GM12878 (cell line): Measurements from ENCODE around the gene SLC39A5. TPM values are rescaled to one million over a fixed set of nuclear protein-coding genes. Genes with fewer than 3 reads are reported as not detected.

ENCODE experiments used
- ATAC-seq: fragments of 200-7000 bp; cut with Tn5 transposase; 3 replicates; pipeline ENCODE4 v1.9.1; 2020; ENCODE audit warnings: mild to moderate bottlenecking, moderate library complexity
- BruUV-seq: library from RNA; stranded (reverse); fragments of 400-500 nt; replicated peaks from 2 replicates; lab custom pipeline; 2021; lab: Mats Ljungman, UMichigan
- CTCF ChIA-PET: fragments of 300-600 bp; sonication (Branson Sonifier 250); formaldehyde crosslinking; extraction: SDS; loops from one replicate; lab custom pipeline; 2021; ENCODE audit warnings: inconsistent platforms; lab: Yijun Ruan, JAX
- POLR2A ChIA-PET: fragments of 350-600 bp; formaldehyde crosslinking; extraction: SDS; loops from one replicate; lab custom pipeline; 2021; ENCODE audit warnings: inconsistent platforms; lab: Charles Lee
- RAD21 ChIA-PET: fragments of 300-600 bp; sonication (Branson Sonifier 250); formaldehyde crosslinking; loops from one replicate; lab custom pipeline; 2023; ENCODE audit warnings: antibody characterized with exemption; ENCODE audit not compliant: unreplicated experiment; lab: Charles Lee
- SMC1A ChIA-PET: fragments of 300-600 bp; sonication (Branson Sonifier 250); formaldehyde crosslinking; loops from one replicate; lab custom pipeline; 2023; ENCODE audit not compliant: unreplicated experiment, uncharacterized antibody; lab: Charles Lee
- DNase-seq: peaks from one replicate; pipeline ENCODE4 v3.0.0-alpha.2; 2011; ENCODE audit warnings: low read depth, low spot score
- FAIRE-seq: peaks from 3 replicates; lab custom pipeline; 2011; peaks lifted over from hg19 to GRCh38; lab: Jason Lieb, UNC
- H2AFZ ChIP-seq: 2 replicates; pipeline ENCODE4 v1.6.0; 2011; ENCODE audit warnings: low read depth, low read length, control low read depth; ENCODE audit not compliant: control insufficient read depth
- H3K27ac ChIP-seq: 2 replicates; pipeline ENCODE4 v1.5.1; 2011; ENCODE audit warnings: control low read depth; ENCODE audit not compliant: control insufficient read depth, insufficient read depth
- H3K27me3 ChIP-seq, 2 experiments: replicated peaks in 1 of 2; 2 replicates each; pipeline versions ENCODE4 v1.6.0 to v1.6.1; 2011; ENCODE audit warnings: low read length in 1 of 2; ENCODE audit not compliant: control insufficient read depth in 2 of 2, insufficient read depth in 2 of 2
- H3K36me3 ChIP-seq, 2 experiments: 2 replicates each; pipeline ENCODE4 v1.5.1; 2011; ENCODE audit warnings: low read length in 1 of 2; ENCODE audit not compliant: control insufficient read depth in 2 of 2, insufficient read depth in 2 of 2
- H3K4me1 ChIP-seq: 2 replicates; pipeline ENCODE4 v1.6.1; 2011; ENCODE audit warnings: mild to moderate bottlenecking, low read length, moderate library complexity, mixed read lengths; ENCODE audit not compliant: control insufficient read depth, insufficient read depth
- H3K4me2 ChIP-seq: 2 replicates; pipeline ENCODE4 v1.6.0; 2011; ENCODE audit warnings: control low read depth; ENCODE audit not compliant: control insufficient read depth, insufficient read depth
- H3K4me3 ChIP-seq: fragments of 200-600 bp; sonication (generic); 2 replicates; pipeline ENCODE4 v1.5.1; 2016
- H3K79me2 ChIP-seq: 2 replicates; pipeline ENCODE4 v1.6.0; 2011; ENCODE audit warnings: low read length; ENCODE audit not compliant: control insufficient read depth, insufficient read depth
- H3K9ac ChIP-seq: 2 replicates; pipeline ENCODE4 v1.8.0; 2011; ENCODE audit warnings: low read length, control low read depth, mixed read lengths; ENCODE audit not compliant: control insufficient read depth, insufficient read depth
- H3K9me3 ChIP-seq: replicated peaks from 3 replicates; pipeline ENCODE4 v1.5.1; 2011; ENCODE audit warnings: mild to moderate bottlenecking, low read length; ENCODE audit not compliant: control insufficient read depth, insufficient read depth
- H4K20me1 ChIP-seq: 2 replicates; pipeline ENCODE4 v1.6.0; 2011; ENCODE audit not compliant: control insufficient read depth, insufficient read depth
- BACH1 ChIP-seq: fragments of 450-650 bp; IDR thresholded peaks from 2 replicates; pipeline ENCODE4 v1.6.1; 2017; ENCODE audit warnings: mild to moderate bottlenecking, borderline replicate concordance
- CEBPB ChIP-seq, 2 experiments: fragments of 150-350 bp in 1 of 2; IDR thresholded peaks; 2 replicates each; pipeline ENCODE4 v1.6.1; 2012 to 2014; ENCODE audit warnings: low read depth in 2 of 2, low read length in 2 of 2, borderline replicate concordance in 1 of 2, inconsistent platforms in 1 of 2
- CHD2 ChIP-seq: IDR thresholded peaks from 2 replicates; pipeline ENCODE4 v1.6.1; 2011; ENCODE audit warnings: low read depth, low read length, improper control_type of control experiment, borderline replicate concordance
- EED ChIP-seq: sonication (generic); IDR thresholded peaks from 2 replicates; pipeline ENCODE4 v1.6.1; 2016; ENCODE audit warnings: antibody characterized with exemption, low read depth
- EP300 ChIP-seq, 2 experiments: fragments of 150-350 bp in 1 of 2; IDR thresholded peaks; 2 replicates each; pipeline ENCODE4 v1.6.1; 2011 to 2012; ENCODE audit warnings: low read depth in 2 of 2, low read length in 2 of 2, borderline replicate concordance in 1 of 2, improper control_type of control experiment in 1 of 2, inconsistent platforms in 1 of 2; ENCODE audit not compliant: control insufficient read depth in 1 of 2
- FOS ChIP-seq: IDR thresholded peaks from 3 replicates; pipeline ENCODE4 v1.6.1; 2011; ENCODE audit warnings: borderline replicate concordance; ENCODE audit not compliant: insufficient read length; ENCODE audit errors: extremely low read depth
- POLR2AphosphoS5 ChIP-seq: IDR thresholded peaks from 2 replicates; pipeline ENCODE4 v1.6.1; 2011; ENCODE audit warnings: mild to moderate bottlenecking, low read length, inconsistent platforms
- RAD21 ChIP-seq: IDR thresholded peaks from 2 replicates; pipeline ENCODE4 v1.6.1; 2011; ENCODE audit warnings: mild to moderate bottlenecking, low read depth, low read length, moderate library complexity; ENCODE audit not compliant: insufficient read depth
- RFX5 ChIP-seq: IDR thresholded peaks from 2 replicates; pipeline ENCODE4 v1.6.1; 2011; ENCODE audit warnings: low read depth, low read length, improper control_type of control experiment
- SRF ChIP-seq, 2 experiments: IDR thresholded peaks; 2 replicates each; pipeline ENCODE4 v1.6.1; 2011; ENCODE audit warnings: low read depth in 2 of 2, low read length in 2 of 2, mild to moderate bottlenecking in 1 of 2, moderate library complexity in 1 of 2
- ZNF384 ChIP-seq: IDR thresholded peaks from 2 replicates; pipeline ENCODE4 v1.6.1; 2012; ENCODE audit warnings: low read depth, mild to moderate bottlenecking, low read length, improper control_type of control experiment, borderline replicate concordance
- WGBS: methylation state at CpG from one replicate; pipeline ENCODE4 v1.1.6; 2016; ENCODE audit warnings: low lambda C conversion rate; ENCODE audit not compliant: insufficient replicate concordance, insufficient coverage; ENCODE audit errors: missing lambda C conversion rate; 5-methylcytosine and 5-hydroxymethylcytosine counted together
- in situ Hi-C: fragments of 300-500 bp; cut with MboI; formaldehyde crosslinking; loops from 9 replicates; pipeline ENCODE4 v1.14.3; 2018; ENCODE audit warnings: mixed read lengths
- intact Hi-C: fragments of 100-400 bp; cut with micrococcal nuclease; formaldehyde crosslinking; loops from one replicate; pipeline ENCODE4 v1.14.2; 2022; ENCODE audit not compliant: unreplicated experiment
- polyA plus RNA-seq, 11 experiments: library from polyadenylated mRNA; depleted of rRNA in 4 of 11; unstranded in 6 of 11; stranded (reverse) in 5 of 11; fragments of >200 nt; fragmentation: Nextera tagmentation in 4 of 11; fragmentation: Illumina TruSeq in 1 of 11; extraction: Ambion mirVana in 4 of 11; extraction: Trizol in 1 of 11; gene quantifications; 1 replicate in 1 of 11; 2 replicates in 10 of 11; pipeline versions ENCODE4 v1.2.1 to v1.2.3, GENCODE V29; 2011 to 2016; ENCODE audit warnings: inconsistent platforms in 2 of 11, missing spikeins in 2 of 11, low read depth in 1 of 11
- total RNA-seq, 4 experiments: library from RNA; depleted of rRNA in 3 of 4; stranded (reverse); fragments of >200 nt in 3 of 4; fragmentation: Illumina TruSeq in 1 of 4; extraction: Trizol in 1 of 4; gene quantifications; 2 replicates each; pipeline versions ENCODE4 v1.2.1 to v1.2.3, GENCODE V29; 2013 to 2021
- TF ChIP-seq, protein P1 (sequence below): fragments of 450-650 bp; IDR thresholded peaks from 2 replicates; pipeline ENCODE4 v1.6.1; 2016; ENCODE audit warnings: mild to moderate bottlenecking
- TF ChIP-seq, protein P2 (sequence below): fragments of 450-650 bp; IDR thresholded peaks from 2 replicates; pipeline ENCODE4 v1.6.1; 2017; ENCODE audit warnings: mild to moderate bottlenecking, low read depth, inconsistent platforms; ENCODE audit not compliant: poor library complexity, severe bottlenecking
- TF ChIP-seq, protein P3 (sequence below): fragments of 450-650 bp; IDR thresholded peaks from 2 replicates; pipeline ENCODE4 v1.6.1; 2017; ENCODE audit warnings: mild to moderate bottlenecking, moderate library complexity

SLC39A5 gene
- total and polyA plus RNA-seq, 10 of the 15 experiments (the other 5 are each of a cell fraction or from before 2014, with no cell fraction given): 0.15 to 0.56 (median 0.15) TPM; not detected in 7

DNA sequence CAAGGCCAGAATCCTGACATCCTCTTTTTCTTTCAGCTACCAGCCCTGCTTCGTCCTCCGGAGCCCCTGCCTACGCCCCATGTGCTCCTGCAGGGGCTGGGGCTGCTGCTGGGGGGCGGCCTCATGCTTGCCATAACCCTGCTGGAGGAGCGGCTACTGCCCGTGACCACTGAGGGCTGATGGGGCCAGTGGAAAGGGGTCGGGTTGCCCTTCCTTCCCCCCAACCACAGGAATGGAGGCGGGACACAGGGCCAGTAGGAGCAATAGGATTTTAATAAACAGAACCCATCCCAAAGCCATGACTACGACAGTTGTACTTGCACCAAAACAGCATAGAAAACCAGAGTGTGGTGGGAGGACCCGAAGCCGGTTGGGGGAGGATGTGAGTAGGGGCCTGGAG, 7.7 kb downstream of the SLC39A5 start (continued):
- TF ChIP-seq, protein P1, sequence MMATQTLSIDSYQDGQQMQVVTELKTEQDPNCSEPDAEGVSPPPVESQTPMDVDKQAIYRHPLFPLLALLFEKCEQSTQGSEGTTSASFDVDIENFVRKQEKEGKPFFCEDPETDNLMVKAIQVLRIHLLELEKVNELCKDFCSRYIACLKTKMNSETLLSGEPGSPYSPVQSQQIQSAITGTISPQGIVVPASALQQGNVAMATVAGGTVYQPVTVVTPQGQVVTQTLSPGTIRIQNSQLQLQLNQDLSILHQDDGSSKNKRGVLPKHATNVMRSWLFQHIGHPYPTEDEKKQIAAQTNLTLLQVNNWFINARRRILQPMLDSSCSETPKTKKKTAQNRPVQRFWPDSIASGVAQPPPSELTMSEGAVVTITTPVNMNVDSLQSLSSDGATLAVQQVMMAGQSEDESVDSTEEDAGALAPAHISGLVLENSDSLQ: no peak
- TF ChIP-seq FOS (no peak), CEBPB (IDR thresholded peaks at IDR 0.05; ENCODE audit: borderline replicate concordance in 1 of 2, low read depth in 2 of 2, low read length in 2 of 2) (no peak), RAD21 (no peak)
- TF ChIP-seq, all 136 proteins: peak for 0

DNA sequence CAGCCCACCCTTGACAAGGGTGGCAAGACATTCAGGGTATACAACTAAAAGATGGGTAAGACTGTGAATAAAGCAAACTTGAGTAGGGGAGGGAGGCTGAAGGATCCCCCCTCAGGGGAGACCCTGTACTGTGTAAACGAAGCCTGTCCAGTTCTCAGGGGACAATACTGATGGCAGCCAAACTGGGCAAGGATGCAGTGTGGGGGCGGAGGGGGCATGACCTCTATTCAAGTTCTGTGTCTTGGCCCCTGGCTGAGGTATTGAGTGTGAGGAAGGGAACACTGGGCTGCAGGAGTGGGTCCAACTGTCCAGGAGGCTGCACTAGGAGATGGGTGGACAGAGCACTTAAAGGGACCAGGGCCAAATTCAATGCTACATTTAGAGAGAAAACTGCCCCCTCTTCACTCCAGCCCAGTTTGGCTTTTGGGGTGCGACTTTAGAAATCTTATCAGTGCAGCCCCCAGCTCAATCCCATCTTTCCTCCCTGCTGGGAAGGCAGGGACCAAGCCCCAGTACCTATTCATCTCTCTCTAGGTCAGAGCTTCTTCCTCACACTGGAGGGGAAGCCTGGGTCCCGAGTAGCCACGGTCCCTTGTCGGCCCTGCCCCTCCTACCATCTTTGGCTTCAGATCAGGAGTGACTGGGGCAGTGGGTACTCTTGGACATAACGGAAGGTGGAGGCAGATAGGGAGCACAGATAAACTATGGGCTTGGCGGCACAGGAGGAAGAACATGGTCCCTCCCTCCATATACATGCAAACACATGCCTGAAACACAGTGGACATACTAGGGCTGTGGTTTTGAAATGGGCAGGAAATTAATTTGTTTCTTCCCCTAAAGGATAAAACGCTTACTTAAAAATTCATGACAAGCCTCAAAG, 11.8 kb downstream of the SLC39A5 start:
- no peak for DNase-seq
- no peak for ATAC-seq
- no peaks in the 10 kb centered on the region for H3K4me1 ChIP-seq
- H3K4me2 ChIP-seq: no peak overlapping the region
- BruUV-seq: TSS peak; percentile 43
- POLR2A ChIA-PET: no interaction called here
- H3K4me3 ChIP-seq: no peak overlapping the region
- CTCF ChIA-PET: no interaction called here
- H3K79me2 ChIP-seq: no peaks in the 10 kb centered on the region
- H3K9me3 ChIP-seq: no peaks in the 10 kb centered on the region
- peaks cover 12 to 18% of the 10 kb centered on the region in 2 experiments for H3K36me3 ChIP-seq
- no peak overlapping the region for H3K9ac ChIP-seq
- no peak overlapping the region for H2AFZ ChIP-seq
- RAD21 ChIA-PET: no interaction called here
- no peak overlapping the region for H3K27ac ChIP-seq
- no peaks in the 10 kb centered on the region for H3K27me3 ChIP-seq
- SMC1A ChIA-PET: no interaction called here
- intact Hi-C loops: no loop called here
- 54% methylated on average over 9 of the region's 9 CpGs for WGBS
- FAIRE-seq: no peak
- no peaks in the 10 kb centered on the region; the same call in 1 of the 2 replicates for H4K20me1 ChIP-seq
- in situ Hi-C loops: no loop called here
- TF ChIP-seq EED: no peak
- TF ChIP-seq RFX5: no peak
- no peak for TF ChIP-seq SRF (IDR thresholded peaks at IDR 0.05; ENCODE audit: low read depth in 2 of 2, low read length in 2 of 2)
- TF ChIP-seq, protein P2, sequence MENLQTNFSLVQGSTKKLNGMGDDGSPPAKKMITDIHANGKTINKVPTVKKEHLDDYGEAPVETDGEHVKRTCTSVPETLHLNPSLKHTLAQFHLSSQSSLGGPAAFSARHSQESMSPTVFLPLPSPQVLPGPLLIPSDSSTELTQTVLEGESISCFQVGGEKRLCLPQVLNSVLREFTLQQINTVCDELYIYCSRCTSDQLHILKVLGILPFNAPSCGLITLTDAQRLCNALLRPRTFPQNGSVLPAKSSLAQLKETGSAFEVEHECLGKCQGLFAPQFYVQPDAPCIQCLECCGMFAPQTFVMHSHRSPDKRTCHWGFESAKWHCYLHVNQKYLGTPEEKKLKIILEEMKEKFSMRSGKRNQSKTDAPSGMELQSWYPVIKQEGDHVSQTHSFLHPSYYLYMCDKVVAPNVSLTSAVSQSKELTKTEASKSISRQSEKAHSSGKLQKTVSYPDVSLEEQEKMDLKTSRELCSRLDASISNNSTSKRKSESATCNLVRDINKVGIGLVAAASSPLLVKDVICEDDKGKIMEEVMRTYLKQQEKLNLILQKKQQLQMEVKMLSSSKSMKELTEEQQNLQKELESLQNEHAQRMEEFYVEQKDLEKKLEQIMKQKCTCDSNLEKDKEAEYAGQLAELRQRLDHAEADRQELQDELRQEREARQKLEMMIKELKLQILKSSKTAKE: no peak
- no peak for TF ChIP-seq BACH1
- TF ChIP-seq ZNF384: no peak
- TF ChIP-seq EP300 (IDR thresholded peaks at IDR 0.05; ENCODE audit: borderline replicate concordance in 1 of 2, control insufficient read depth in 1 of 2, low read depth in 2 of 2, low read length in 2 of 2): no peak
- TF ChIP-seq CHD2: no peak
- TF ChIP-seq, protein P3, sequence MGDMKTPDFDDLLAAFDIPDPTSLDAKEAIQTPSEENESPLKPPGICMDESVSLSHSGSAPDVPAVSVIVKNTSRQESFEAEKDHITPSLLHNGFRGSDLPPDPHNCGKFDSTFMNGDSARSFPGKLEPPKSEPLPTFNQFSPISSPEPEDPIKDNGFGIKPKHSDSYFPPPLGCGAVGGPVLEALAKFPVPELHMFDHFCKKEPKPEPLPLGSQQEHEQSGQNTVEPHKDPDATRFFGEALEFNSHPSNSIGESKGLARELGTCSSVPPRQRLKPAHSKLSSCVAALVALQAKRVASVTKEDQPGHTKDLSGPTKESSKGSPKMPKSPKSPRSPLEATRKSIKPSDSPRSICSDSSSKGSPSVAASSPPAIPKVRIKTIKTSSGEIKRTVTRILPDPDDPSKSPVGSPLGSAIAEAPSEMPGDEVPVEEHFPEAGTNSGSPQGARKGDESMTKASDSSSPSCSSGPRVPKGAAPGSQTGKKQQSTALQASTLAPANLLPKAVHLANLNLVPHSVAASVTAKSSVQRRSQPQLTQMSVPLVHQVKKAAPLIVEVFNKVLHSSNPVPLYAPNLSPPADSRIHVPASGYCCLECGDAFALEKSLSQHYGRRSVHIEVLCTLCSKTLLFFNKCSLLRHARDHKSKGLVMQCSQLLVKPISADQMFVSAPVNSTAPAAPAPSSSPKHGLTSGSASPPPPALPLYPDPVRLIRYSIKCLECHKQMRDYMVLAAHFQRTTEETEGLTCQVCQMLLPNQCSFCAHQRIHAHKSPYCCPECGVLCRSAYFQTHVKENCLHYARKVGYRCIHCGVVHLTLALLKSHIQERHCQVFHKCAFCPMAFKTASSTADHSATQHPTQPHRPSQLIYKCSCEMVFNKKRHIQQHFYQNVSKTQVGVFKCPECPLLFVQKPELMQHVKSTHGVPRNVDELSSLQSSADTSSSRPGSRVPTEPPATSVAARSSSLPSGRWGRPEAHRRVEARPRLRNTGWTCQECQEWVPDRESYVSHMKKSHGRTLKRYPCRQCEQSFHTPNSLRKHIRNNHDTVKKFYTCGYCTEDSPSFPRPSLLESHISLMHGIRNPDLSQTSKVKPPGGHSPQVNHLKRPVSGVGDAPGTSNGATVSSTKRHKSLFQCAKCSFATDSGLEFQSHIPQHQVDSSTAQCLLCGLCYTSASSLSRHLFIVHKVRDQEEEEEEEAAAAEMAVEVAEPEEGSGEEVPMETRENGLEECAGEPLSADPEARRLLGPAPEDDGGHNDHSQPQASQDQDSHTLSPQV: no peak
- TF ChIP-seq POLR2AphosphoS5: no peak
